HCT116 (cell line): ENCODE results near the gene CEP70. TPM values are rescaled to one million over a fixed set of nuclear protein-coding genes. Genes with fewer than 3 reads are reported as not detected.

Experiments
- ATAC-seq: fragments of 200-7000 bp; cut with Tn5 transposase; 2 replicates; pipeline ENCODE4 v1.9.1; 2020; ENCODE audit warnings: mild to moderate bottlenecking, moderate library complexity
- BruUV-seq: library from RNA; stranded (reverse); fragments of 400-500 nt; replicated peaks from 2 replicates; lab custom pipeline; 2021; lab: Mats Ljungman, UMichigan
- CTCF ChIA-PET: fragments of 300-600 bp; sonication (Branson Sonifier 250); formaldehyde crosslinking; loops from one replicate; lab custom pipeline; 2021; ENCODE audit warnings: antibody characterized with exemption; lab: Charles Lee
- POLR2A ChIA-PET: fragments of 300-600, 350-600 bp; sonication (Branson Sonifier 250); formaldehyde crosslinking; loops from one replicate; lab custom pipeline; 2021; ENCODE audit warnings: antibody characterized with exemption; lab: Charles Lee
- RAD21 ChIA-PET, 2 experiments: fragments of 300-600 bp; sonication (Branson Sonifier 250); formaldehyde crosslinking; loops; one replicate each; lab custom pipeline; 2023; ENCODE audit warnings: low total read pairs in 2 of 2; ENCODE audit not compliant: uncharacterized antibody in 2 of 2, unreplicated experiment in 2 of 2, low non-redundant PET in 1 of 2; lab: Charles Lee
- DNase-seq: peaks from one replicate; pipeline ENCODE4 v3.0.0-alpha.2; 2010; ENCODE audit warnings: low read depth, low spot score
- H2AFZ ChIP-seq: fragments of 200-600 bp; shearing (Covaris generic), sonication (generic); 2 replicates; pipeline ENCODE4 v1.6.1; 2017; ENCODE audit warnings: low read depth, mixed run types, mixed read lengths, antibody characterized with exemption, low read length; ENCODE audit not compliant: poor library complexity, severe bottlenecking
- H3K27ac ChIP-seq: 2 replicates; pipeline ENCODE4 v1.5.1; 2012; ENCODE audit warnings: low read depth, low read length
- H3K27me3 ChIP-seq: fragments of 200-600 bp; sonication (generic); 2 replicates; pipeline ENCODE4 v1.6.1; 2016; ENCODE audit warnings: mixed run types, low read length, mixed read lengths; ENCODE audit not compliant: insufficient read depth
- H3K36me3 ChIP-seq, 2 experiments: fragments of 200-500 bp in 1 of 2; fragments of 200-600 bp in 1 of 2; sonication (Bioruptor generic) in 1 of 2; sonication (generic) in 1 of 2; 2 replicates each; pipeline versions ENCODE4 v1.5.1 to v1.6.1; 2014 to 2016; ENCODE audit warnings: low read length in 2 of 2, inconsistent platforms in 1 of 2, mixed read lengths in 1 of 2, mixed run types in 1 of 2; ENCODE audit not compliant: insufficient read depth in 2 of 2, control insufficient read depth in 1 of 2
- H3K4me1 ChIP-seq, 2 experiments: fragments of 200-600 bp in 1 of 2; sonication (generic) in 1 of 2; 2 replicates each; pipeline versions ENCODE4 v1.5.1 to v1.6.1; 2012 to 2017; ENCODE audit warnings: low read length in 2 of 2, inconsistent platforms in 1 of 2, mild to moderate bottlenecking in 1 of 2, mixed read lengths in 1 of 2, mixed run types in 1 of 2, moderate library complexity in 1 of 2; ENCODE audit not compliant: insufficient read depth in 2 of 2, control insufficient read depth in 1 of 2
- H3K4me2 ChIP-seq: fragments of 200-600 bp; sonication (generic); 2 replicates; pipeline ENCODE4 v1.6.1; 2017; ENCODE audit warnings: mixed run types, low read length, mixed read lengths
- H3K4me3 ChIP-seq, 2 experiments: fragments of 200-600 bp in 1 of 2; sonication (generic) in 1 of 2; replicated peaks in 1 of 2; 2 replicates each; pipeline ENCODE4 v1.5.1; 2011 to 2016; ENCODE audit warnings: low read length in 2 of 2, control low read depth in 1 of 2, low read depth in 1 of 2, mild to moderate bottlenecking in 1 of 2, mixed read lengths in 1 of 2, mixed run types in 1 of 2
- H3K79me2 ChIP-seq: fragments of 200-600 bp; sonication (generic); 2 replicates; pipeline ENCODE4 v1.6.1; 2017; ENCODE audit warnings: mild to moderate bottlenecking, mixed run types, low read length, moderate library complexity, mixed read lengths; ENCODE audit not compliant: insufficient read depth
- H3K9ac ChIP-seq: fragments of 200-600 bp; sonication (generic); 2 replicates; pipeline ENCODE4 v1.6.1; 2016; ENCODE audit warnings: low read length, mixed read lengths
- H3K9me2 ChIP-seq: fragments of 200-600 bp; sonication (generic), shearing (Covaris generic); 2 replicates; pipeline ENCODE4 v1.6.1; 2017; ENCODE audit warnings: mixed run types, mild to moderate bottlenecking, moderate library complexity; ENCODE audit not compliant: insufficient read depth
- H3K9me3 ChIP-seq, 2 experiments: fragments of 200-500 bp in 1 of 2; fragments of 200-600 bp in 1 of 2; sonication (Bioruptor generic) in 1 of 2; sonication (generic) in 1 of 2; 2 replicates each; pipeline ENCODE4 v1.6.1; 2014 to 2017; ENCODE audit warnings: low read length in 2 of 2, mixed read lengths in 2 of 2, inconsistent platforms in 1 of 2, low read depth in 1 of 2, mild to moderate bottlenecking in 1 of 2, mixed run types in 1 of 2, moderate library complexity in 1 of 2; ENCODE audit not compliant: control insufficient read depth in 1 of 2, insufficient read depth in 1 of 2
- H4K20me1 ChIP-seq: fragments of 200-600 bp; sonication (generic), shearing (Covaris generic); 2 replicates; pipeline ENCODE4 v1.6.1; 2017; ENCODE audit warnings: mixed run types, mild to moderate bottlenecking, moderate library complexity; ENCODE audit not compliant: insufficient read depth
- ATF3 ChIP-seq: IDR thresholded peaks from 2 replicates; pipeline ENCODE4 v1.6.1; 2012
- CBX3 ChIP-seq: IDR thresholded peaks from 2 replicates; pipeline ENCODE4 v1.6.1; 2012; ENCODE audit warnings: low read depth
- CEBPB ChIP-seq: IDR thresholded peaks from 2 replicates; pipeline ENCODE4 v1.6.1; 2012; ENCODE audit warnings: low read depth
- EZH2 ChIP-seq: fragments of 200-600 bp; sonication (generic); IDR thresholded peaks from 2 replicates; pipeline ENCODE4 v1.6.1; 2017; ENCODE audit warnings: antibody characterized with exemption, mixed run types
- EZH2phosphoT487 ChIP-seq: fragments of 200-600 bp; IDR thresholded peaks from 2 replicates; pipeline ENCODE4 v1.6.1; 2018; ENCODE audit warnings: antibody characterized with exemption, borderline replicate concordance
- FOSL1 ChIP-seq: IDR thresholded peaks from 2 replicates; pipeline ENCODE4 v1.6.1; 2012; ENCODE audit warnings: low read depth
- POLR2A ChIP-seq: IDR thresholded peaks from 2 replicates; pipeline ENCODE4 v1.7.0; 2011; ENCODE audit warnings: borderline replicate concordance; ENCODE audit not compliant: insufficient read depth, insufficient read length; ENCODE audit errors: extremely low read depth
- RAD21 ChIP-seq: IDR thresholded peaks from 2 replicates; pipeline ENCODE4 v1.6.1; 2012; ENCODE audit warnings: low read depth, mild to moderate bottlenecking
- SIN3A ChIP-seq: IDR thresholded peaks from 2 replicates; pipeline ENCODE4 v1.6.1; 2012; ENCODE audit warnings: low read depth
- ZBTB33 ChIP-seq: IDR thresholded peaks from 2 replicates; pipeline ENCODE4 v1.6.1; 2011; ENCODE audit warnings: mild to moderate bottlenecking, low read length, moderate library complexity; ENCODE audit not compliant: insufficient replicate concordance; ENCODE audit errors: extremely low read depth
- ZFX ChIP-seq: fragments of 450-650 bp; IDR thresholded peaks from 2 replicates; pipeline ENCODE4 v1.6.1; 2017
- ZNF274 ChIP-seq: fragments of 200-500 bp; sonication (Bioruptor generic); IDR thresholded peaks from 2 replicates; pipeline ENCODE4 v1.6.1; 2014; ENCODE audit warnings: mild to moderate bottlenecking, low read depth, low read length, inconsistent platforms
- intact Hi-C: fragments of 100-400 bp; cut with micrococcal nuclease; formaldehyde crosslinking; loops from 2 replicates; pipeline ENCODE4 v1.10.0; 2022
- total RNA-seq: library from RNA; stranded (reverse); gene quantifications from one replicate; pipeline ENCODE4 v1.2.1, GENCODE V29; 2021; ENCODE audit not compliant: unreplicated experiment
- TF ChIP-seq, protein P1 (sequence below): IDR thresholded peaks from 2 replicates; pipeline ENCODE4 v1.6.1; 2012

CEP70 gene
- total RNA-seq, 1 experiment from 2014 or later: 38.7 TPM

- Histone ChIP-seq H4K20me1 (no peaks in the 10 kb centered on the region), H2AFZ (no peak overlapping the region), H3K4me2 (no peak overlapping the region), H3K36me3 (no peaks in the 10 kb centered on the region), H3K9me3 (no peaks in the 10 kb centered on the region), H3K27me3 (no peaks in the 10 kb centered on the region), H3K79me2 (no peaks in the 10 kb centered on the region), H3K4me1 (peaks cover 0 to under 1% of the 10 kb centered on the region in 2 experiments; a peak in 1 of 4 replicates), H3K9me2 (no peaks in the 10 kb centered on the region), H3K4me3 (no peak overlapping the region), H3K27ac (no peak overlapping the region), H3K9ac (no peak overlapping the region)
- POLR2A ChIA-PET: no interaction called here
- TF ChIP-seq ATF3: no peak
- TF ChIP-seq ZBTB33: no peak
- no peak for TF ChIP-seq CBX3
- TF ChIP-seq EZH2phosphoT487: no peak
- TF ChIP-seq, protein P1, sequence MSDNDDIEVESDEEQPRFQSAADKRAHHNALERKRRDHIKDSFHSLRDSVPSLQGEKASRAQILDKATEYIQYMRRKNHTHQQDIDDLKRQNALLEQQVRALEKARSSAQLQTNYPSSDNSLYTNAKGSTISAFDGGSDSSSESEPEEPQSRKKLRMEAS: no peak
- no peak for TF ChIP-seq ZFX
- TF ChIP-seq RAD21: no peak
- no peak for TF ChIP-seq POLR2A
- TF ChIP-seq FOSL1: no peak
- no peak for TF ChIP-seq EZH2
- no peak for TF ChIP-seq CEBPB
- no peak for TF ChIP-seq SIN3A
- no peak for TF ChIP-seq ZNF274
- BruUV-seq: no TSS peak
- ATAC-seq: no peak
- CTCF ChIA-PET: interaction anchor here (1.4 to 1.6 kb wide), 3 partner anchors 10 to 462 kb away, joined by 3 to 7 read pairs (median 4); no protein-coding TSS in a partner anchor
- RAD21 ChIA-PET: no interaction called here
- intact Hi-C loops: loop anchor here (5.0 kb wide), 1 partner anchor 456 kb away; no protein-coding TSS in a partner anchor
- DNase-seq: no peak
These were observed 132.8 kb downstream of the CEP70 start for GRCh38 chr3:138461246-138461645.
